ENCODE results near the gene OR10A4.

The OR10A4 gene

GRCh38 chr11:6892400-6892799, 16.0 kb downstream of the OR10A4 start, which contains the start of gene OR2D2:
Gene OR2D2 (minus strand): TSS chr11:6892500. CDS start chr11:6892500, 0 bp downstream.
- no peak within 1 kb of the TSS for H3K4me3 ChIP-seq (ENCODE audit: low read length)
- no peaks in the 10 kb centered on the region for H3K79me2 ChIP-seq (ENCODE audit: low read length)
- H2AFZ ChIP-seq (ENCODE audit: low read depth, low read length) = no peak within 1 kb of the TSS
- peaks cover 28% of the 10 kb centered on the region for H3K4me1 ChIP-seq (ENCODE audit: low read length)
- H3K27me3 ChIP-seq (ENCODE audit: low read depth, low read length) = no peaks in the 10 kb centered on the region
- H3K9ac ChIP-seq (ENCODE audit: low read length) = no peak within 1 kb of the TSS
- 0 out of 2 replicates have a peak, but pooled peaks cover 3% of the 10 kb centered on the region for H3K9me3 ChIP-seq (ENCODE audit: insufficient read depth, low read length)
- H3K27ac ChIP-seq (ENCODE audit: low read length) = no peak within 1 kb of the TSS
- H3K36me3 ChIP-seq (replicated peaks; ENCODE audit: low read depth, low read length) = no peaks in the 10 kb centered on the region
- no peak within 1 kb of the TSS for H3K4me2 ChIP-seq (ENCODE audit: low read length)
- no peaks in the 10 kb centered on the region for H4K20me1 ChIP-seq (ENCODE audit: insufficient read depth, low read length)
- TF ChIP-seq CTCF (IDR thresholded peaks at IDR 0.05; ENCODE audit: low read depth, low read length) (no peak), EZH2phosphoT487 (IDR thresholded peaks at IDR 0.05; ENCODE audit: low read depth) (no peak)

- no peak overlapping the region for H3K27ac ChIP-seq (ENCODE audit: low read length)
- TF ChIP-seq CTCF (IDR thresholded peaks at IDR 0.05; ENCODE audit: low read depth, low read length) (no peak), EZH2phosphoT487 (IDR thresholded peaks at IDR 0.05; ENCODE audit: low read depth) (no peak)
- H3K27me3 ChIP-seq (ENCODE audit: low read depth, low read length) = no peaks in the 10 kb centered on the region; the same call in 1 of the 2 replicates
- no peaks in the 10 kb centered on the region for H3K9me3 ChIP-seq (ENCODE audit: insufficient read depth, low read length)
- H3K4me3 ChIP-seq (ENCODE audit: low read length) = no peak overlapping the region
- H3K9ac ChIP-seq (ENCODE audit: low read length) = no peak overlapping the region
- no peaks in the 10 kb centered on the region for H4K20me1 ChIP-seq (ENCODE audit: insufficient read depth, low read length)
- no peak overlapping the region for H3K4me2 ChIP-seq (ENCODE audit: low read length)
- no peaks in the 10 kb centered on the region for H3K79me2 ChIP-seq (ENCODE audit: low read length)
- H3K36me3 ChIP-seq (replicated peaks; ENCODE audit: low read depth, low read length) = no peaks in the 10 kb centered on the region
- H3K4me1 ChIP-seq (ENCODE audit: low read length) = peaks cover 28% of the 10 kb centered on the region
- H2AFZ ChIP-seq (ENCODE audit: low read depth, low read length) = no peak overlapping the region
These were observed 17.7 kb downstream of the OR10A4 start for GRCh38 chr11:6894097-6894496.

- Histone ChIP-seq H3K4me3 (ENCODE audit: low read length) (no peak overlapping the region), H3K27me3 (ENCODE audit: low read depth, low read length) (no peaks in the 10 kb centered on the region; the same call in 1 of the 2 replicates), H3K9ac (ENCODE audit: low read length) (no peak overlapping the region), H4K20me1 (ENCODE audit: insufficient read depth, low read length) (no peaks in the 10 kb centered on the region), H3K79me2 (ENCODE audit: low read length) (no peaks in the 10 kb centered on the region), H3K9me3 (ENCODE audit: insufficient read depth, low read length) (no peaks in the 10 kb centered on the region), H3K4me2 (ENCODE audit: low read length) (peak overlapping the region; percentile 1; the same call in 1 of the 2 replicates), H3K27ac (ENCODE audit: low read length) (no peak overlapping the region), H2AFZ (ENCODE audit: low read depth, low read length) (no peak overlapping the region), H3K4me1 (ENCODE audit: low read length) (peaks cover 19% of the 10 kb centered on the region), H3K36me3 (replicated peaks; ENCODE audit: low read depth, low read length) (no peaks in the 10 kb centered on the region)
- TF ChIP-seq EZH2phosphoT487 (IDR thresholded peaks at IDR 0.05; ENCODE audit: low read depth) = no peak
These were observed 18.6 kb downstream of the OR10A4 start for GRCh38 chr11:6895010-6895409.

DNA sequence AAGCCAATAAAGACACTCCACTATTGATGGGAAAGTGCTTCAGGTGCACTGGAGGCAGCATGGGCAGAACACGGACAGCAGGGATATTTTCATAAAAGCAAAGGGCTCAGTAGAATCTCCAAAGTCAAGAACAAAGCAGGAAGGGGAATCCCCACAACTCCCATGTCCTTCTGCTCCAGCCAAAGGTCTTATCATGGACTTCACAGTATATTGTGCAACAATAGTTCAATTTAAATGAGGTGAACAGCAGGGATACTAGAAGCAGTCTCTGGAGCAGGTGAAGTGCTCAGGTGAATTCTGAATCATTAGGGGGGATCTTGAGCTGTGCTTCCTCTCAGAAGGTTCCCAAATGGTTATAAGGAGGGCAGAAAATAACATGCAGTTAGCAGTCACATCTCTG, 22.5 kb downstream of the OR10A4 start:
- Histone ChIP-seq H4K20me1 (ENCODE audit: insufficient read depth, low read length) (no peaks in the 10 kb centered on the region), H3K36me3 (replicated peaks; ENCODE audit: low read depth, low read length) (no peaks in the 10 kb centered on the region), H3K27ac (ENCODE audit: low read length) (no peak overlapping the region), H3K9me3 (ENCODE audit: insufficient read depth, low read length) (no peaks in the 10 kb centered on the region), H2AFZ (ENCODE audit: low read depth, low read length) (no peak overlapping the region), H3K4me1 (ENCODE audit: low read length) (peaks cover 15% of the 10 kb centered on the region), H3K4me3 (ENCODE audit: low read length) (no peak overlapping the region), H3K27me3 (ENCODE audit: low read depth, low read length) (no peaks in the 10 kb centered on the region; the same call in 1 of the 2 replicates), H3K9ac (ENCODE audit: low read length) (no peak overlapping the region), H3K79me2 (ENCODE audit: low read length) (no peaks in the 10 kb centered on the region), H3K4me2 (ENCODE audit: low read length) (no peak overlapping the region)
- TF ChIP-seq CTCF (IDR thresholded peaks at IDR 0.05; ENCODE audit: low read depth, low read length) (no peak), EZH2phosphoT487 (IDR thresholded peaks at IDR 0.05; ENCODE audit: low read depth) (no peak)
